ENCODE data around the gene NSD1.

- no peak for TF ChIP-seq POLR2A (IDR thresholded peaks at IDR 0.05)
- no peak for TF ChIP-seq CTCF (IDR thresholded peaks at IDR 0.05)
Measured at GRCh38 chr5:177089127-177089526, 44.4 kb upstream of the NSD1 start.

All from thyroid gland (tissue), 4 donors.